Stimulated activated CD4-positive, alpha-beta T cell treated with anti-CD3 and anti-CD28 coated beads, TNF-alpha, amount 100 ng/mL, for 24 hours (primary cell): Measurements from ENCODE around the gene GPHN.

Experiments
- DNase-seq, 3 experiments: peaks; one replicate each; pipeline ENCODE4 v3.0.0-alpha.2; 2020; ENCODE audit warnings: low read depth in 3 of 3

GPHN gene

GRCh38 chr14:66507722-66508546 is at the start of gene GPHN:
Gene GPHN (plus strand): TSS chr14:66508147.
- peak; percentile 81 to 91 (median 81) for DNase-seq

GRCh38 chr14:66459603-66460002 is 48.3 kb upstream of the GPHN start:
- DNase-seq, result no peak

- no peak for DNase-seq
These were observed 43.7 kb upstream of the GPHN start for GRCh38 chr14:66464261-66464660.

- DNase-seq, result no peak
These were observed 39.1 kb upstream of the GPHN start for GRCh38 chr14:66468778-66469367.

- DNase-seq, result no peak
These were observed 36.4 kb upstream of the GPHN start for GRCh38 chr14:66471584-66471983.

- no peak for DNase-seq
These were observed 35.7 kb upstream of the GPHN start for GRCh38 chr14:66472251-66472650.

- DNase-seq, result no peak
These were observed 34.7 kb upstream of the GPHN start for GRCh38 chr14:66473223-66473622.

GRCh38 chr14:66476964-66477363 is 31.0 kb upstream of the GPHN start:
- DNase-seq, result no peak

- DNase-seq, result no peak
These were observed 30.4 kb upstream of the GPHN start for GRCh38 chr14:66477567-66477966.

GRCh38 chr14:66482873-66483272 is 25.1 kb upstream of the GPHN start:
- DNase-seq, result no peak

GRCh38 chr14:66483322-66483721 is 24.6 kb upstream of the GPHN start:
- no peak for DNase-seq

- no peak for DNase-seq
These were observed 22.9 kb upstream of the GPHN start for GRCh38 chr14:66485029-66485428.

GRCh38 chr14:66485910-66486421 is 22.0 kb upstream of the GPHN start, which contains the start of gene CCDC196:
Gene CCDC196 (plus strand): TSS chr14:66486371. CDS start chr14:66486503, 132 bp downstream.
- DNase-seq, result no peak

- DNase-seq, result no peak
These were observed 20.8 kb upstream of the GPHN start for GRCh38 chr14:66487164-66487563.

GRCh38 chr14:66490143-66491111 is 17.5 kb upstream of the GPHN start:
- no peak for DNase-seq

- no peak for DNase-seq
These were observed 14.2 kb upstream of the GPHN start for GRCh38 chr14:66493750-66494149.

- DNase-seq, result peak in 1 of 3 experiments; percentile 11
These were observed 12.5 kb upstream of the GPHN start for GRCh38 chr14:66495218-66496098.

GRCh38 chr14:66496188-66496807 is 11.6 kb upstream of the GPHN start:
- DNase-seq, result no peak

- no peak for DNase-seq
These were observed 11.0 kb upstream of the GPHN start for GRCh38 chr14:66496911-66497310.

- DNase-seq, result no peak
These were observed 9.6 kb upstream of the GPHN start for GRCh38 chr14:66498311-66498710.
